GM20000 (cell line): Measurements from ENCODE around the gene CTNNA2.

Experiments used
- DNase-seq: peaks from one replicate; pipeline ENCODE4 v3.0.0; 2012; ENCODE audit warnings: low spot score
- TF ChIP-seq, protein P1 (sequence below): IDR thresholded peaks from 2 replicates; pipeline ENCODE4 v1.5.1; 2012; ENCODE audit warnings: mild to moderate bottlenecking, control low read depth; ENCODE audit errors: extremely low read depth, missing control alignments

Gene CTNNA2

DNA sequence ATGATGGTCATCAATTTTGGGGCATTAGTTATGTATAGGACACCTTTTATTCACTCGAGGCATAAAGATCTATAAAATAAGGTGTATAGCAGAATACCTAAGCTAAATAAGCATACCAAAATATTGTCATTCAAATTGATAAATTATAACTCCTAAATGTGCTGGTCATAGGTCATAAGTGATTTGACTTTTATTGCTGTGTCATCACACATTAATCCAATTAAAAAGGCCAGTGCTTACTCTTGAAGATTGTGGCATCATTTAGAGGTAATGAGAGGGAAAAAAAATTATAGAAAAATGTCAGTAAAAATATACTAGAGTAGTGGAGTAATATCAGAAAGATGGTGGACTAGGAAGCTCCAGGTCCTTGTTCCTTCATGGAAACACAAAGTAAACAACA is 1138.6 kb downstream of the CTNNA2 start:
- TF ChIP-seq, protein P1, sequence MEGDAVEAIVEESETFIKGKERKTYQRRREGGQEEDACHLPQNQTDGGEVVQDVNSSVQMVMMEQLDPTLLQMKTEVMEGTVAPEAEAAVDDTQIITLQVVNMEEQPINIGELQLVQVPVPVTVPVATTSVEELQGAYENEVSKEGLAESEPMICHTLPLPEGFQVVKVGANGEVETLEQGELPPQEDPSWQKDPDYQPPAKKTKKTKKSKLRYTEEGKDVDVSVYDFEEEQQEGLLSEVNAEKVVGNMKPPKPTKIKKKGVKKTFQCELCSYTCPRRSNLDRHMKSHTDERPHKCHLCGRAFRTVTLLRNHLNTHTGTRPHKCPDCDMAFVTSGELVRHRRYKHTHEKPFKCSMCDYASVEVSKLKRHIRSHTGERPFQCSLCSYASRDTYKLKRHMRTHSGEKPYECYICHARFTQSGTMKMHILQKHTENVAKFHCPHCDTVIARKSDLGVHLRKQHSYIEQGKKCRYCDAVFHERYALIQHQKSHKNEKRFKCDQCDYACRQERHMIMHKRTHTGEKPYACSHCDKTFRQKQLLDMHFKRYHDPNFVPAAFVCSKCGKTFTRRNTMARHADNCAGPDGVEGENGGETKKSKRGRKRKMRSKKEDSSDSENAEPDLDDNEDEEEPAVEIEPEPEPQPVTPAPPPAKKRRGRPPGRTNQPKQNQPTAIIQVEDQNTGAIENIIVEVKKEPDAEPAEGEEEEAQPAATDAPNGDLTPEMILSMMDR, result no peak
- no peak for DNase-seq

DNA sequence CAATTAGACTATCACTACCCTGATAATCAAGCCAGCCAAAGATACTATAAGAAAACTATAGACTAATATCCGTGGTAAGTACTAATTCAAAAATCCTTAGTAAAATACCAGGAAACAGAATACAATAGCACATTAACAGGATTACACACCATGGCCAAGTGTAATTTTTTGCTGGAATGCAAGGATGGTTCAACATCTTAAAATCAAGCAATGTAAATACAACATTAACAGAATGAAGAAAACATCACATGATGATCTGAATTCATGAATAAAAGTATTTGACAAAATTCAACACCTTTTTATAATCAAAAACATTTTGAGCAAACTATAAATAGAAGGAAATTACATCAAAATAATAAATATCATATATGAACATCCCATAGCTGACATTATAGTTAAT is 1142.4 kb downstream of the CTNNA2 start:
- TF ChIP-seq, protein P1, result no peak
- no peak for DNase-seq

DNA sequence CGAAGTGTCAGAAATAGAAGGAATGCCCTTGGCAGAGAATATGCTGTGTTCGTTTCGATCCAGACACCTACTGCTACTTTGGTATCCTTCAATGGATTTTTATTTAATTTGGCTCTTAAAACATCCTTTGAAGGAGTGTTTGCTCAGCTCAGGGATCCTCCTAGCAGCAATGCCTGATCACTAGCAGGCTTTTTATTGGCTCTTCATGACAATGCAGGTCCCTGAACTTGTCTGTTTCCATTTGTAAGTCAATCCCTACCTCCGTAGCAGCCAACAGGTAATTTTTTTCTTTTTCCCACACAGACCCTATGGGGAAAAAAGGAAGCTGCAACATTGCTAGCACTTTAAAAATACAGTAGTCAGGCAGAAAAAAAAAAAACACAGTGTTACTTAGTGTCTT is 1157.9 kb downstream of the CTNNA2 start:
- no peak for DNase-seq
- TF ChIP-seq, protein P1, result no peak

DNA sequence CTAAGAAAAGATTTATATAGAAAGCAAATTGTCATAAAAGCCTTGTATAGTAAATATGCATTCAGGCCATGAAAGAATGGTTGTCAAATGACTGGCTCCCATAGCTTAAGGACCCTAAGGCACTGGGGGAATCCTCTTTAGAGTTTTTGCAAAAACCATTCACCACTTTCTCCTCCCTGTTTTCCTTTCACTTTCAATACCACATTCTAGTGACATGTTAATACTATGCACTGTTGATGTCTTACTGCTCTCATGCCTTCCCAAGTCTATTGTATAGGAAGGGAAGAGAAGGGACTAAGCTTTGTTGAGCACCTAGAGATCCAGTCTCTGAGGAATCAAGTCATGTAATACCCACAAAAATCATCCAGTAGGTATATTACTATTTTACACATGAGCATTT is 1174.7 kb downstream of the CTNNA2 start:
- TF ChIP-seq, protein P1, result no peak
- no peak for DNase-seq

- TF ChIP-seq, protein P1, result no peak
Measured at GRCh38 chr2:80689106-80689505, 1176.3 kb downstream of the CTNNA2 start.

More at GRCh38 chr2:80689106-80689505, 1176.3 kb downstream of the CTNNA2 start:
- no peak for DNase-seq
